Stimulated activated CD8-positive, alpha-beta memory T cell treated with anti-CD3 and anti-CD28 coated beads, Interleukin-2, amount 100 ng/mL, for 48 hours (primary cell): ENCODE results near the gene ANGPTL7.

Experiments
- DNase-seq, 2 donors: peaks; one replicate each; pipeline ENCODE4 v3.0.0-alpha.2; 2020; ENCODE audit warnings: low read depth in 2 of 2

ANGPTL7 gene

DNA sequence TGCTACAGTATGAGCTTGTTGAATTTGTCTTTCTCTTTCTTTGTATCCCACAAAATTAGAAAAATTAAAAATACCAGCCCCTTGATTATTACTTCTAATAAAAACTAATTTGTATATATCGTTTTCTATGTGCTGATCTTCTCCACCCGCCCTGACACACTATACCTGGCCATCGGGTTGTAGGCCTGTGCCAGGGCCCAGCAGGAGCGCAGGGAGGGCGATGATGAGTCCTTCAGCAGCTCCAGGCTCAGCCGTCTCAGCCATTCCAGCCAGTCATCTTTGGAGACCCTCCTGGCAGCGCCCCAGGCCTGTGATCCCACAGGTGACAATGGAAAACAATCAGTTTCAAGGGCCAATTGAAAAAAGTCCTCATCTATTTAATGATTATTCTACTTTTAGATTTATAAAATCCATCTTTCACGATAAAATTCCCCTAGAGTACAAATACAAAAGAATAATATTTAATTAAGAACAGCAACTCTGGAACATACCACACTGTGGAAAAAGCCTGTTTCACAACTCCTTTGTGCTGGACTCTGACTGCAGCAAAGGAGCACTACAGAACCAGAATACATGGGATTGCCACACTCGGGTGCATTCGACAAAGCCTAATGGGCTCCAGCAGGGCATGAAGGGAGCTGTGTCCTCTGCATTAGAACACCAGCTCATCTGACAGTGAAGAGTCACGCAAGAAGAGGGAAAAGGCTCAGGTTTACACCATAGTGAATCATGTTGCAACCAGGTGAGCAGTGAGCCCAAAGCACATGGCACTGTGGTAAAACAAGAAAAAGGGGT, 15.4 kb downstream of the ANGPTL7 start:
- DNase-seq: no peak

DNA sequence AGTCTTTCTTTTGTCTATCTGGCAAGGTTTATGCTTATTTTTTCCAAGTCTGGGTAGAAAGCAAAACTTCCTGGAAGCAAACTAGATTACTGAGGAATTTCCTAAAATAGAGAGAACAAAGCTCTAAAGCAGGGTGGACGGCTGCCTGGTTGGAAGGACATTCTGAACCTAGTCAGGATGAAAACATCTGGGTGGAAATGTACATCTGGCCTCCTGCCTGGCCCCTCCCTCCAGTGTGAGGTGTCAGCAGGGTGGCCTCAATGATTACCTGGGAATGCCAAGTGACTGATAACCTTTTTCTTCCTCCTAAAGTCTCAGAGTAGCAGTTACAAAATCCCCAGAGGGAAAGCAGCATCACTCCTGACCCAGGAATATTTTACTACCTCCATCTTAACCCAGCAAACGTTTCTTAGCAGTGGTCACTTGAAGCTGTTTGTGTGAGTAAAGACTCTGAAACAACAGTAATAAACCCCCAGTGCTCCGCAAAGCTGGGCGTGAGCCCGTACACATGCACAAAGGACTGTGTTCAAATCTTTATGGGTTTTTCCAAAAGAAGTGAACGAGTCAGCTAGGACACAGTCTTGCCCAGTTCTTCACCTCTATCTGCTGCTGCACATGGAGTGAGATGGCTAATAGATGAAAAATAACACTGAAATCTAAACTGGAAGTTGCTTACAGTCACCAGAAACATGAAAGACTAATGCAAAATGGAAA, 18.9 kb downstream of the ANGPTL7 start:
- DNase-seq: no peak

DNA sequence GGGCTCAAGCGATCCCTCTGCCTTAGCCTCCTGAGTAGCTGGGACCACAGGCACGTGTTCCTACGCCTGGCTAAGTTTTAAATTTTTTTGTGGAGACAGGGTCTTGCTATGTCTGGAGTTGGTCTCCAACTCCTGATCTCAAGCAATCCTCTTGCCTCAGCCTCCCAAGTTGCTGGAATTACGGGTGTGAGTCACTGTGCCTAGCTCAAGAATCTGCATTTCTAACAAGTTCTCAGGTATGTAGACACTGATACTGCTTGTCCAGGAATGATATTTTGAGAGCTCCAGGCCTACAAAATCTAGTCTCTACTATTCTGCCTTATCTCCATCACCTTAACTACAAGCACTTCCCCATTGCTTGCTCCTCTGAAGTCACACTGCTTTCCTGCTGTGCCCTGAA, 22.3 kb downstream of the ANGPTL7 start:
- DNase-seq: no peak

DNA sequence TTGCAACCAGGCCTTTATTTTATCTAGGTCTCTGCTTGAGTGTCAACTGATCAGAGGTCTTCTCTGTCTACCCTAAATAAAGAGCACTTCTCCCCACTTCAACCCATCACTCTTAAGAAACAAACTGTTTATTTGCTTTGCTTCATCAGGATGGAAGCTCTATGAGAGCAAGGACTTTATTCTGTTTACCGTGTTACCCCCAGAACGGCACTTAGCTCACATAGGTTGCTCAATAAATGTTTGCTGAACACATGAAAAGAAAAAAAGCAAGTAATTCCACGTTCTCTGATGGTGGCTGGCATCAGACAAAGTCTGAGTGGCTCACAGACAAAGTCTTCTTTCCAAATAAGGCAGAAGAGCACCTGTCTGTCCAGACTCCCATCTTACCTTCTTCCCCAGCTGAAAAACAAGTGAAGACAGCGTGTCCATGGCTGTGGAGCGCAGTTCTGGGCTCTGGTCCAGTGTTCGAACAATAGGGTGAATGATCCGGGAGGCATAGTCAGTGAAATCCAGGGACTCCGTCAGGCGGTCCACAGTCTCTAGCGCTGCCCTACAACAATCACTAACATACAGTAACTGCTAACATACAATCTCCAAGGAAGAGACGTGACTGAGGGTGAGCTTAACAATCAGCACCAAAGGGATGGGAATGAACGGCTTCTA, 22.9 kb downstream of the ANGPTL7 start:
- no peak for DNase-seq

DNA sequence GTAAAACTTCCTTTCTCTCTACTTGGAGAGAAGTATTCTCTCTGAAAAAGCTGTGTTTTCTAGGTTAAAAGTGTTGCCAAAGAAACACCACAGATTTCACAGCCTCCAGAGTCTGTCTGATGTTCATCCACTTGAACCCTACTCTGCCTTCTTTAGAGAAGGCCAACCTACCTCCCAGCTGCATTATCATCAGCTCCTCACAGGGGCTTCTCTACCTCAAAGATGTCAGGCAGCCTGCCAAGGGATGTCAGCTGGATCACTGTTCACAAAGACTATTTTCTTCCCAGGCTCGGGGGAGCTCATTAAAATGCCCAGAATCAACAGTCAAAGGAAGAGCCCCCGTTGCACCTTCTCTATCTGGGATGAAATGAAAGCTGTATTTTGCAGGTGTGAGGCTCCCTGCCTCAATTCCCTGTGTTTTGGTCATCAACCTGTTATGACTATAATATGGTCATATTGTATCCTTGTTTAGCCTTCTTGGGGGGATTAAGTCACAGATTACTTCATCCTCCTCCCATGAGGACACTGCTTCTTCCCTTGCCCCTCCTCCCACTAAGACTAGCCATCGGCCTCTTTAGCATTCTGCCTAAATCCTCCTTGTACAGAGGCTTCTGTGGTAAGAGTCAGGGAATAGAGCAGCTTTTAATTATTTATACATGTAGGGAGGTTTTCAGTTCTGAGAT, 25.7 kb downstream of the ANGPTL7 start:
- no peak for DNase-seq

DNA sequence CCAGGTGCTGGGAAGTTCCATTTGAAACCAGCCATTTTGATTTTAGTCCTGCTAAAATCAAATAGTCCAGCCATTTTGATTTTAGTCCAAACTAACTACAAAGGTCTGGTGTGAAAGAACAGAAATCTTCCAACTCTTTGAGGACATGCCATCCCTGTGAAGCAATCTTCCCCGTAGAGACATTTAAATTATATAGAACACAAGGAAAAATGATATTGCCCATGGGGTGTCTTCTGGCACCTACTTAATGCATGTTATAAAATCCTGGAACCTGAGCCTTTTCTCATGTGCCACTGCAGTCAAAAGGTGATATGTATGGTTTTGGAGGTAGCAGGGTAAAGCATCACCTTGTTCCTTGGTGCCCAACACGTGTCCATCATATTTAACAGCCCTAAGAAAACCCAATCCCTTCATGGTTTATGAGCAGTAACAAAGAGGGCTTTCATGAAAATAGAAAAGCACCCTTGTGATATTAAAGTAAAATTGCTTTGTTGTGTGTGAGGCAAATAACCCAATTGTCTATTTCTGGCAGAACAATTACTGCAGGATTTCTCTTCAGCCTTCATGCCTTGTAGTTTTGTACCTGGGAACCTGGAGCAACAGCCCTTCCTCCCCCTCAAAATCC, 26.3 kb downstream of the ANGPTL7 start:
- DNase-seq: no peak

DNA sequence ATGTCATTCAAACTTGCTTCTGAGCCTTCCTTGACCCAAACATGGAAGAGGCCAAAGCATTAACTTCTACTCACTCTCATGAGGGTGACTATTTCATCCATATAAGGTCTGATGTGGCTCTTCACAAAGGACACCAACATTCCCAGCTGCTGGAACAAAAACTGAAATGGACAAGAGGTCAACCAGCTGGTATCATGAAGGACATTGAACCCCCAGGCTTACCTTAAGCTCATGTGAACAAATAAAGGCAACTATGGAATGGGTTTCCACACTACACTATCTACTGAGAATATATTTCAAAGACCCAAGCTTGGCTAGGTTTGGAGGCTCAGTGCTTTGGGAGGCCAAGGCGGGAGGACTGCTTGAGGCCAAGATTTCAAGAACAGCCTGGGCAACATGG, 26.9 kb downstream of the ANGPTL7 start:
- DNase-seq: no peak

DNA sequence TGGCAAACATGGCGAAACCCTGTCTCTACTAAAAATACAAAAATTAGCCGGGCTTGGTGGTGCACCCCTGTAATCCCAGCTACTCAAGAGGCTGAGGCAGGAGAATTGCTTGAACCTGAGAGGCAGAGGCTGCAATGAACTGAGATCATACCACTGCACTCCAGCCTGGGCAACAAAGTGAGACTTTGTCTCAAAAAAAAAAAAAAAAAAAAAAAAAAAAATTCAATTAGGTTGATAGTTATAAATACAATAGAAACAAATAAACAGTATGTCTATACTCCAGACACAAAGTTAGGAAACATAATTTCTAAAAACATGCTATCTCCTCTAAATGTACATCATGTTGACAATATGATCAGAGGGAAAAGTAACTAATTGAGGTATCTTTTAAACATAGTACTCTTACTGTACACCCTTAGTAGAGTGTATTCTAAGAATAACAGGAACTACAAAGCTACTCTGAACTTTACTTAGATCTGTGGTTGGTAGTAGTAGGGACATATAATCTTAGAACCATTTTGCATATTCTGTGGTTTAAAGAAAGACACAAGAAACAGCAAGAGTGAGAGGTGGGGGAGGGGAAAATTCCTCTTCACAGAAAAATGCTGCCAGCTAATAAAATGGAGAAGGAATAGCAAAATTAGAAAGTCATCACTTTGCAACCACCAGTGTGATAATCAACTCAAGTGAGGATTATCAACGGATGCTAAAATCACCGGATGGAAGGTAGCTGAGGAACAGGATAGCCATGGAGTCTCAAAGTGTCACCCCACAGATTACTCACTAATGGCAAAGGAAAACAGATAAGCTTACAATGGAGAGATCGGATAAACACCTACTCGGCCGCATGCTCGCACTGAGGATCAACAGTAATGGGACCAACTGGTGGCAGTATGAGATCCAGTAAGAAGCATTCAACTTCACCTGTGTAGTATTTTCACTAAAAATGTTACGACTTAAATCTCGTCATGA, 38.2 kb downstream of the ANGPTL7 start:
- no peak for DNase-seq

DNA sequence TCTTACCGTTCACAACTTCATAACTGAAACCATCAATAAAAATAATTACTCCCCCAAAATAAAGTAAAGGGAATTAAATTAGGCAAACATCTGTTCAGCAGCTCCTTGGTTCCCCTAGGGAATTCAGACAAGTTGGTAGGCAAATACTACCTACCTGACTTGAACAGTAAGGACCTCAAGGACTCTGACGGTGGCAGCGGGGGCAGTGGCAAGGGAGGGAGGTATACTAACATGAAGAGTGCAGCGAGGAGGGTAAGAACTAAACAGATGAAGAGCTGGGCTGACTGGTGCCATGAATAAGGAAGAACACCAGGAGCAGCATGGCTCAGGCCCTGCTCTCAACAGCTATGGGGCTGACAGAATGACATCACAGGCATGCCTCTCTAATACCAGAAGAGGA, 40.0 kb downstream of the ANGPTL7 start:
- DNase-seq: no peak

DNA sequence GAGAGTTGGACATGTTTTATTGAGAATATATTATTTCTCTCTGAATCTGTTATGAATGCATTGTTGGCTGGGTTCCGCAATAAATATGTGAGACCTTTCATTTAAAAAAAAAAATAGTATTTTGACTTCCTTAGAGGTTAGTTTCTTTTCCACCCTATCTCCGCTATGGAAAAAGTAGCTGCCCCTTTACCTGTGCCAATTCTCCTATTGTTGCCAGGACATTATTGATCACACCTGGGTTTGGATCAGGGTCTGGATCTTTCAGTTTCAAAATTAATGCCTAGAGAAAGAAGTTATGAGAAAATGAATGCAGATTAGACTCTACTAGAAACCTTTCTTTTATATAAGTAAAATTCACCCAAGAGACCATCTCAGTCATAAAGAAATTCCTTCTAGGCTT, 44.1 kb downstream of the ANGPTL7 start:
- no peak for DNase-seq

DNA sequence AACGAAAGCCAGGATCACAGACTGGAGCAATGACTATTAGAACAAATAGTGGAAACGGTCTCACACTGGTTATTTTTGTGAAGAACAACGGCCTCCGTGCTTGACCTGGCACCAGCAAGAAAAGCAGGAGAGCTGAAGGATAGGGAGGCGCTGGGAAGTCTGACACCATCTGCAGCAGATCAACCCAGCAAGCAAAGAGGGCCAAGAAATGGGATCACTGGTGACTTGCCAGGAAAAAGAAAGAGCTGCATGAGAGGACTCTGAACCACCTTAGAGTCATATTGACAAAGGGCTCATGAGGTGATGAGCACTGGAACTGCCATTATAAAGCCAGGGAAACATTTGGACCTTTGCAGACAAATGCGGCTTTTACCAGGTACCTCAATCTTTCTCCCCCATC, 48.2 kb downstream of the ANGPTL7 start:
- DNase-seq: no peak

DNA sequence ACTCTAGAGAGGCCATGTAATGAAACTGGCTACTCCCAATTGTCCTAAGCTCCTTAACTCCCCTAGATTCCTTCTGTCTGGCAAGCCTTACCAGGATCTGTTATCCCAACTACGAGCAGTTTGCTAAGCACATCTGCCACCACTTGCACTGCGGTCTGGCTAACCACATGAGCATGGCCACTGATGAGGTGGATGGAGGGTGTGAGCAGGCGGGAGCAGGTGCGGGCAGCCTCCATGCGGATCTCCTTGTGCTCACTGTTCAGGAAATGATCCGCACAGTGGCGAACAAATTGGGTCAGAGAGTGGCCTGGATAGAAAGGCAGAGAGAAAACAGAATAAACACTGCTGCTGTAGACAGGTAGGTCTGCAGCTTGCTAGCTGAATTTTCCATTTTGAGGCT, 49.2 kb downstream of the ANGPTL7 start:
- no peak for DNase-seq

DNA sequence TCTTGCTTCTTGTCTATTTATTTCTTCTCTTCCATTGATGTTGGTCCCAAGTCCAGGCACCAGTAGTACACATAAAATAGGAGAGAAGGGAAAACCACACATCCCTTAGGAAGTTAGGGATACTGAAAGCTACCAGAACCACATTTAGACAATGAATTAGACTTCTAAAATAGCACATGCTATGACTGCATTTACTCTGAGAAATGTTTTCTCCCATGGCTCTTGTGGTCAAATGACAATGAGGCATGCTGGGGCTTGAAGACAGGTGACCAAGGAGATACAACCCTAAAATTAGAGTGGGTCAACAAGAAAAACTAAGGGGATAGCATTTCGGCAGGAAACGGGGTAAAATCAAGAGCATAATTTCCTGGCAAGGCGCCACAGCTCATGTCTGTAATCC, 56.1 kb downstream of the ANGPTL7 start:
- DNase-seq: no peak
